ENCODE measurements around the gene HNRNPA3.
"Not testable (repeated sequence)": the region's sequence is repeated elsewhere in the genome, so short reads cannot be mapped to it uniquely, and the experiment has no call there.

The HNRNPA3 gene

GRCh38 chr2:177171418-177171865 lies 41.2 kb upstream of the HNRNPA3 start:
- H3K4me3 ChIP-seq (ENCODE audit: low read length) = no peak overlapping the region
- DNase-seq (ENCODE audit: low read depth) = peak; percentile 84
- TF ChIP-seq CTCF (IDR thresholded peaks at IDR 0.05; ENCODE audit: insufficient read depth, low read depth, low read length, missing control alignments) = no peak

- no peak overlapping the region for H3K4me3 ChIP-seq (ENCODE audit: low read length)
- peak; percentile 88 for DNase-seq (ENCODE audit: low read depth)
- TF ChIP-seq CTCF (IDR thresholded peaks at IDR 0.05; ENCODE audit: insufficient read depth, low read depth, low read length, missing control alignments) = no peak
Measured at GRCh38 chr2:177172034-177172880, 40.3 kb upstream of the HNRNPA3 start.

- no peak for TF ChIP-seq CTCF (IDR thresholded peaks at IDR 0.05; ENCODE audit: insufficient read depth, low read depth, low read length, missing control alignments)
- H3K4me3 ChIP-seq (ENCODE audit: low read length) = no peak overlapping the region
- no peak for DNase-seq (ENCODE audit: low read depth)
Measured at GRCh38 chr2:177174486-177174885, 38.1 kb upstream of the HNRNPA3 start.

- DNase-seq (ENCODE audit: low read depth) = no peak
- no peak for TF ChIP-seq CTCF (IDR thresholded peaks at IDR 0.05; ENCODE audit: insufficient read depth, low read depth, low read length, missing control alignments)
- no peak overlapping the region for H3K4me3 ChIP-seq (ENCODE audit: low read length)
Measured at GRCh38 chr2:177175917-177176668, 36.5 kb upstream of the HNRNPA3 start.

GRCh38 chr2:177178797-177179196 lies 33.8 kb upstream of the HNRNPA3 start:
- no peak for DNase-seq (ENCODE audit: low read depth)
- TF ChIP-seq CTCF (IDR thresholded peaks at IDR 0.05; ENCODE audit: insufficient read depth, low read depth, low read length, missing control alignments) = no peak
- no peak overlapping the region for H3K4me3 ChIP-seq (ENCODE audit: low read length)

- no peak for TF ChIP-seq CTCF (IDR thresholded peaks at IDR 0.05; ENCODE audit: insufficient read depth, low read depth, low read length, missing control alignments)
- no peak for DNase-seq (ENCODE audit: low read depth)
- no peak overlapping the region for H3K4me3 ChIP-seq (ENCODE audit: low read length)
Measured at GRCh38 chr2:177179227-177179626, 33.4 kb upstream of the HNRNPA3 start.

GRCh38 chr2:177179671-177180070 lies 32.9 kb upstream of the HNRNPA3 start:
- DNase-seq (ENCODE audit: low read depth); H3K4me3 ChIP-seq (ENCODE audit: low read length): not testable (repeated sequence)

Measured in epithelial cell of esophagus (primary cell).